ENCODE results near the gene NCAM1.

DNA sequence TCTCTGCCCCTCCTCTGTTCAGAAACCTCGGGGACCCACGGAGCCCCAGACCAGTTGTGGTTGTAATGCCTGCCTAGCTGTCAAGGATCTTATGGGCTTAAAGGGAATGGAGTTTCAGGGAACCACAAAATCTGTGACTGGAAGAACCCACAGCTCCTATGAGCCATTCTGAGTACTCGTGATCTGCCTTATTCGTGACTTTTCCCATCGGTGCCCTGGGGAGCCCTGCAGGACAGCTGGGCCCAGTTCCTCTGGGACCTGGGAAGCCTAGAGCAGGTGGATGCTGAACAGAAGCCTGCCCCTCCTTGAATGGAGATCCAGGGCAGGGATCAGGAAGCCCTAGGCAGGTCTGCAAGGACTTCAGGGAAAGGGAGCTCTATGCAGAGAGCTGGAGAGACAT, 311.1 kb downstream of the NCAM1 start:
- TF ChIP-seq, protein P1, sequence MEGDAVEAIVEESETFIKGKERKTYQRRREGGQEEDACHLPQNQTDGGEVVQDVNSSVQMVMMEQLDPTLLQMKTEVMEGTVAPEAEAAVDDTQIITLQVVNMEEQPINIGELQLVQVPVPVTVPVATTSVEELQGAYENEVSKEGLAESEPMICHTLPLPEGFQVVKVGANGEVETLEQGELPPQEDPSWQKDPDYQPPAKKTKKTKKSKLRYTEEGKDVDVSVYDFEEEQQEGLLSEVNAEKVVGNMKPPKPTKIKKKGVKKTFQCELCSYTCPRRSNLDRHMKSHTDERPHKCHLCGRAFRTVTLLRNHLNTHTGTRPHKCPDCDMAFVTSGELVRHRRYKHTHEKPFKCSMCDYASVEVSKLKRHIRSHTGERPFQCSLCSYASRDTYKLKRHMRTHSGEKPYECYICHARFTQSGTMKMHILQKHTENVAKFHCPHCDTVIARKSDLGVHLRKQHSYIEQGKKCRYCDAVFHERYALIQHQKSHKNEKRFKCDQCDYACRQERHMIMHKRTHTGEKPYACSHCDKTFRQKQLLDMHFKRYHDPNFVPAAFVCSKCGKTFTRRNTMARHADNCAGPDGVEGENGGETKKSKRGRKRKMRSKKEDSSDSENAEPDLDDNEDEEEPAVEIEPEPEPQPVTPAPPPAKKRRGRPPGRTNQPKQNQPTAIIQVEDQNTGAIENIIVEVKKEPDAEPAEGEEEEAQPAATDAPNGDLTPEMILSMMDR (IDR thresholded peaks at IDR 0.05), result no peak
- no peak for TF ChIP-seq POLR2A (IDR thresholded peaks at IDR 0.05)
